Activated T-helper 9 cell treated with anti-CD3 and anti-CD28 coated beads, Interleukin-2, amount 50 U/mL, for 16 hours (primary cell): Measurements from ENCODE around the gene POLR3K.

Source experiments
- DNase-seq: peaks from one replicate; pipeline ENCODE4 v3.0.0-alpha.2; 2020; ENCODE audit warnings: low read depth

The POLR3K gene

GRCh38 chr16:78444-79150 lies 25.2 kb upstream of the POLR3K start:
- no peak for DNase-seq

GRCh38 chr16:77807-78443 lies 24.5 kb upstream of the POLR3K start, which contains the start of gene MPG:
TSS of gene MPG (plus strand) at chr16:78225. CDS start at chr16:78310, 85 bp downstream.
- peak; percentile 75 for DNase-seq

- DNase-seq, result no peak
Observed at GRCh38 chr16:77273-77806, 23.9 kb upstream of the POLR3K start.

- DNase-seq, result no peak
Observed at GRCh38 chr16:76535-77272, 23.3 kb upstream of the POLR3K start.

GRCh38 chr16:75580-76501 lies 22.4 kb upstream of the POLR3K start:
- no peak for DNase-seq

- no peak for DNase-seq
Observed at GRCh38 chr16:74747-75334, 21.4 kb upstream of the POLR3K start.

- no peak for DNase-seq
Observed at GRCh38 chr16:74051-74746, 20.8 kb upstream of the POLR3K start.

GRCh38 chr16:72561-73548 lies 19.4 kb upstream of the POLR3K start, which contains the start of gene RHBDF1:
TSS of gene RHBDF1 (minus strand) at chr16:72631. CDS start at chr16:65015, 7,616 bp downstream.
- DNase-seq, result no peak

GRCh38 chr16:71540-72401 lies 18.4 kb upstream of the POLR3K start:
- DNase-seq, result no peak

GRCh38 chr16:71210-71539 lies 17.8 kb upstream of the POLR3K start:
- no peak for DNase-seq

GRCh38 chr16:69181-69580 lies 15.8 kb upstream of the POLR3K start:
- no peak for DNase-seq

- DNase-seq, result no peak
Observed at GRCh38 chr16:67884-68789, 14.7 kb upstream of the POLR3K start.

- DNase-seq, result no peak
Observed at GRCh38 chr16:67183-67791, 13.9 kb upstream of the POLR3K start.

GRCh38 chr16:66309-67182 lies 13.1 kb upstream of the POLR3K start:
- no peak for DNase-seq

GRCh38 chr16:65745-66144 lies 12.3 kb upstream of the POLR3K start:
- peak; percentile 77 for DNase-seq

GRCh38 chr16:64914-65255 lies 11.5 kb upstream of the POLR3K start:
- no peak for DNase-seq
